ENCODE data around the gene SHISA4. TPM values are rescaled to one million over a fixed set of nuclear protein-coding genes. Genes with fewer than 3 reads are reported as not detected.

SHISA4 gene
- total RNA-seq, 2 donors from 2014 or later, result 2.0 to 3.9 TPM

GRCh38 chr1:201874672-201875071 is 14.0 kb upstream of the SHISA4 start:
- H3K4me1 ChIP-seq, result no peaks in the 10 kb centered on the region
- intact Hi-C loops (cut with DNase I), result loop anchor here (5.0 kb wide), 2 partner anchors 98 to 268 kb away; partner anchors contain the start of gene ARL8A
- no peak for DNase-seq
- TF ChIP-seq, protein P1, sequence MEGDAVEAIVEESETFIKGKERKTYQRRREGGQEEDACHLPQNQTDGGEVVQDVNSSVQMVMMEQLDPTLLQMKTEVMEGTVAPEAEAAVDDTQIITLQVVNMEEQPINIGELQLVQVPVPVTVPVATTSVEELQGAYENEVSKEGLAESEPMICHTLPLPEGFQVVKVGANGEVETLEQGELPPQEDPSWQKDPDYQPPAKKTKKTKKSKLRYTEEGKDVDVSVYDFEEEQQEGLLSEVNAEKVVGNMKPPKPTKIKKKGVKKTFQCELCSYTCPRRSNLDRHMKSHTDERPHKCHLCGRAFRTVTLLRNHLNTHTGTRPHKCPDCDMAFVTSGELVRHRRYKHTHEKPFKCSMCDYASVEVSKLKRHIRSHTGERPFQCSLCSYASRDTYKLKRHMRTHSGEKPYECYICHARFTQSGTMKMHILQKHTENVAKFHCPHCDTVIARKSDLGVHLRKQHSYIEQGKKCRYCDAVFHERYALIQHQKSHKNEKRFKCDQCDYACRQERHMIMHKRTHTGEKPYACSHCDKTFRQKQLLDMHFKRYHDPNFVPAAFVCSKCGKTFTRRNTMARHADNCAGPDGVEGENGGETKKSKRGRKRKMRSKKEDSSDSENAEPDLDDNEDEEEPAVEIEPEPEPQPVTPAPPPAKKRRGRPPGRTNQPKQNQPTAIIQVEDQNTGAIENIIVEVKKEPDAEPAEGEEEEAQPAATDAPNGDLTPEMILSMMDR (IDR thresholded peaks at IDR 0.05), result no peak
- peaks cover 7% of the 10 kb centered on the region for H3K36me3 ChIP-seq
- H3K9ac ChIP-seq (ENCODE audit: low read depth in 2 of 2, low read length in 2 of 2), result no peak overlapping the region
- no peaks in the 10 kb centered on the region for H3K27me3 ChIP-seq
- no peak overlapping the region for H3K27ac ChIP-seq
- no peaks in the 10 kb centered on the region for H3K9me3 ChIP-seq
- no peak overlapping the region for H3K4me3 ChIP-seq

- no peak overlapping the region for H3K9ac ChIP-seq (ENCODE audit: low read depth in 2 of 2, low read length in 2 of 2)
- TF ChIP-seq, protein P1 (IDR thresholded peaks at IDR 0.05), result no peak
- no peaks in the 10 kb centered on the region for H3K4me1 ChIP-seq
- H3K36me3 ChIP-seq, result peaks cover 7% of the 10 kb centered on the region
- no peak for DNase-seq
- no peak overlapping the region for H3K4me3 ChIP-seq
- no peaks in the 10 kb centered on the region for H3K27me3 ChIP-seq
- no peak overlapping the region for H3K27ac ChIP-seq
- intact Hi-C loops (cut with DNase I), result loop anchor here (5.0 kb wide), 2 partner anchors 96 to 266 kb away; partner anchors contain the start of gene ARL8A
- H3K9me3 ChIP-seq, result no peaks in the 10 kb centered on the region
Observed at GRCh38 chr1:201876148-201876818, 12.4 kb upstream of the SHISA4 start.

GRCh38 chr1:201877877-201878401 is 10.8 kb upstream of the SHISA4 start:
- Histone ChIP-seq H3K9ac (ENCODE audit: low read depth in 2 of 2, low read length in 2 of 2) (no peak overlapping the region), H3K27ac (no peak overlapping the region), H3K4me3 (no peak overlapping the region), H3K9me3 (no peaks in the 10 kb centered on the region), H3K27me3 (no peaks in the 10 kb centered on the region), H3K36me3 (no peaks in the 10 kb centered on the region), H3K4me1 (no peaks in the 10 kb centered on the region)
- no peak for DNase-seq
- intact Hi-C loops (cut with DNase I), result loop anchor here (5.0 kb wide), 2 partner anchors 94 to 264 kb away; partner anchors contain the start of gene ARL8A
- TF ChIP-seq, protein P1 (IDR thresholded peaks at IDR 0.05), result peak; percentile 52

DNA sequence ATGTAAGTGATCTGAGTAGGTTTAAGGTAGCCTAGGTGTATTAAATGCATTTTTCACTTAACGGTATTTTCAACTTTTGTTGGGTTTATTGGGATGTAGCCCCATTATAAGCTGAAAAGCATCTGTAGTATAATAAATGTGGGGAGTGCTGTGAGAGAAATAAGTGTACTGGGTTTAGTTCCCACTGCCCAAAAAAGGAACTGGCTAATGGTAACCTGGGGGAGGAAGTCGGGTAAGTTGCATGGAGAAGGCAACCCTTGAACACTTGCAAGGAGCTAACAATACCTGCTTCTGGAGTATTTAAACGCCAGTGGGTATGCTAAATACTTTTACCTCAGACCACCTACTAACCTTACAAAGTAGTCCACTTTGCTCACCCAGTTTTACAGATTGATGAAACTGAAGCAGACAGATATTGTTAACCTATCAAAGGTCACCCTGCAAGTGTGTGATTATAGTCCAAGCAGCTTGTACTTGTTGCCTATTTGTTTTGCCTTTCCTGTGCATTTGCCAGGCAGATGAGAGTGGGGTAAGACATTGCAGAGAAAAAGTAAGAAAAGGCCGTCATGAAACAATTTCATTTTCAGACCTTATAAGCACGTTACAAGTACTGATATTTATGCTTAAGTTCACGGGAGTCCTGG is 7.6 kb upstream of the SHISA4 start:
- no peaks in the 10 kb centered on the region for H3K4me1 ChIP-seq

GRCh38 chr1:201881617-201882016 is 7.1 kb upstream of the SHISA4 start:
- TF ChIP-seq, protein P1 (IDR thresholded peaks at IDR 0.05), result no peak
- intact Hi-C loops (cut with DNase I), result no loop called here
- Histone ChIP-seq H3K27me3 (no peaks in the 10 kb centered on the region), H3K36me3 (no peaks in the 10 kb centered on the region), H3K27ac (no peak overlapping the region), H3K4me3 (no peak overlapping the region), H3K9me3 (no peaks in the 10 kb centered on the region), H3K4me1 (no peaks in the 10 kb centered on the region), H3K9ac (ENCODE audit: low read depth in 2 of 2, low read length in 2 of 2) (no peak overlapping the region)
- no peak for DNase-seq

More for the DNA sequence above, 7.6 kb upstream of the SHISA4 start:
- DNase-seq, result no peak
- no peaks in the 10 kb centered on the region for H3K9me3 ChIP-seq
- no peak overlapping the region for H3K9ac ChIP-seq (ENCODE audit: low read depth in 2 of 2, low read length in 2 of 2)
- H3K27ac ChIP-seq, result no peak overlapping the region
- no peak overlapping the region for H3K4me3 ChIP-seq
- intact Hi-C loops (cut with DNase I), result no loop called here
- TF ChIP-seq, protein P1 (IDR thresholded peaks at IDR 0.05), result no peak
- no peaks in the 10 kb centered on the region for H3K27me3 ChIP-seq
- H3K36me3 ChIP-seq, result no peaks in the 10 kb centered on the region
